Progenitor cell of endocrine pancreas (in vitro differentiated cells): ENCODE results near the gene ATP2B2. TPM values are rescaled to one million over a fixed set of nuclear protein-coding genes. Genes with fewer than 3 reads are reported as not detected.

Experiments used
- DNase-seq: peaks from one replicate; pipeline ENCODE4 v3.0.0; 2021; ENCODE audit warnings: low spot score; ENCODE audit not compliant: unreplicated experiment
- H3K27ac Mint-ChIP-seq: 2 replicates; pipeline ENCODE4 v1.8.0; 2021; ENCODE audit warnings: mild to moderate bottlenecking, moderate library complexity, mixed read lengths
- H3K27me3 Mint-ChIP-seq: 2 replicates; pipeline ENCODE4 v1.8.0; 2021; ENCODE audit warnings: mixed read lengths
- H3K36me3 Mint-ChIP-seq: 2 replicates; pipeline ENCODE4 v1.8.0; 2022; ENCODE audit warnings: mixed read lengths; ENCODE audit not compliant: insufficient read depth
- H3K4me1 Mint-ChIP-seq: 2 replicates; pipeline ENCODE4 v1.8.0; 2021; ENCODE audit warnings: low read depth, mixed read lengths
- H3K4me3 Mint-ChIP-seq: 2 replicates; pipeline ENCODE4 v1.8.0; 2021; ENCODE audit warnings: low read depth, mild to moderate bottlenecking, moderate library complexity, mixed read lengths
- H3K9me3 Mint-ChIP-seq: 2 replicates; pipeline ENCODE4 v1.8.0; 2021; ENCODE audit warnings: low read depth, mixed read lengths
- total RNA-seq: library from RNA; stranded (reverse); gene quantifications from 2 replicates; pipeline ENCODE4 v1.2.1, GENCODE V29; 2021
- TF ChIP-seq, protein P1 (sequence below): fragments of 200-600 bp; sonication (generic); IDR thresholded peaks from one replicate; pipeline ENCODE4 v1.5.0; 2021; ENCODE audit warnings: antibody characterized with exemption, mild to moderate bottlenecking; ENCODE audit not compliant: unreplicated experiment

The ATP2B2 gene
- total RNA-seq, 1 donor from 2014 or later, result 0.07 TPM

DNA sequence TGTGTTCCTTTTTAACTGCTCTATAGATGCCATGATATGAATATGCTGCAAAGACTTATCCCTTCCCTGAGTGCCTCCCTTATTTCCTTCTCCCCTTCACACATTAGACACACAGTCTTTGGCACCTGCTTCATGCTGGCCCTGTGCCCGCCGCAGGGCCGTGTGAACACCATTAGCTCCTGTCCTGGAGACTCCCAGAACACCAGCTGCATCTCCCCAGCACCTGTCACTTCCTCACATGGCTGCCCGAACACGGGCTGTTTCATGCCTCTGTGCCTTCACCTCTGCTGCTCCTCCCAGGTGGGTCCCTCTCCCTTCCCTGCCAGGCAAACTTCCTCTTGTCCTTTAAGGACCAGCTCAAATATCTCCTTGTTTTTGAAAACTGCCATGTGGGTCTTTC lies 144.0 kb downstream of the ATP2B2 start:
- Mint-ChIP-seq H3K4me1 (no peaks in the 10 kb centered on the region), H3K9me3 (peaks cover 2% of the 10 kb centered on the region), H3K27me3 (peaks cover 5% of the 10 kb centered on the region), H3K27ac (no peak overlapping the region), H3K36me3 (no peaks in the 10 kb centered on the region), H3K4me3 (no peak overlapping the region)
- TF ChIP-seq, protein P1, sequence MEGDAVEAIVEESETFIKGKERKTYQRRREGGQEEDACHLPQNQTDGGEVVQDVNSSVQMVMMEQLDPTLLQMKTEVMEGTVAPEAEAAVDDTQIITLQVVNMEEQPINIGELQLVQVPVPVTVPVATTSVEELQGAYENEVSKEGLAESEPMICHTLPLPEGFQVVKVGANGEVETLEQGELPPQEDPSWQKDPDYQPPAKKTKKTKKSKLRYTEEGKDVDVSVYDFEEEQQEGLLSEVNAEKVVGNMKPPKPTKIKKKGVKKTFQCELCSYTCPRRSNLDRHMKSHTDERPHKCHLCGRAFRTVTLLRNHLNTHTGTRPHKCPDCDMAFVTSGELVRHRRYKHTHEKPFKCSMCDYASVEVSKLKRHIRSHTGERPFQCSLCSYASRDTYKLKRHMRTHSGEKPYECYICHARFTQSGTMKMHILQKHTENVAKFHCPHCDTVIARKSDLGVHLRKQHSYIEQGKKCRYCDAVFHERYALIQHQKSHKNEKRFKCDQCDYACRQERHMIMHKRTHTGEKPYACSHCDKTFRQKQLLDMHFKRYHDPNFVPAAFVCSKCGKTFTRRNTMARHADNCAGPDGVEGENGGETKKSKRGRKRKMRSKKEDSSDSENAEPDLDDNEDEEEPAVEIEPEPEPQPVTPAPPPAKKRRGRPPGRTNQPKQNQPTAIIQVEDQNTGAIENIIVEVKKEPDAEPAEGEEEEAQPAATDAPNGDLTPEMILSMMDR, result no peak
- no peak for DNase-seq

DNA sequence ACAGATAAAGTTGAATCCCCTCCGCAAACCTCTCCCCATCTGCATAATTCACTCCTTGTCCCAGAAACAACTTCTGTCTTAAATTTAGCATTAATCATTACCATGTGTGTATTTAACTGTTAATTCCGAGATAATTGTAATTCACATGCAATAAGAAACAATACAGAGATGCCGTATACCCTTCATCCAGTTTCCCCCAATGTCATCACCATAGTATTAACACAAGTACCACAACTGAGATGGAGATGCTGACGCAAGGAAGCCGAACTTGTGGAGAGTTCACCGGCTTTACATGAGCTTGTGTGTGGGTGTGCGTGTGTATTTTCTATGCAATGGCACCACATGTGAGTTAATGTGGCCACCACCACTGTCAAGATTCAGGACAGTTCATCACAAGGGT lies 144.9 kb downstream of the ATP2B2 start:
- H3K4me1 Mint-ChIP-seq, result no peaks in the 10 kb centered on the region
- H3K4me3 Mint-ChIP-seq, result no peak overlapping the region
- TF ChIP-seq, protein P1, result no peak
- peaks cover 5% of the 10 kb centered on the region for H3K27me3 Mint-ChIP-seq
- H3K27ac Mint-ChIP-seq, result no peak overlapping the region
- no peak for DNase-seq
- H3K9me3 Mint-ChIP-seq, result peaks cover 2% of the 10 kb centered on the region
- H3K36me3 Mint-ChIP-seq, result no peaks in the 10 kb centered on the region

DNA sequence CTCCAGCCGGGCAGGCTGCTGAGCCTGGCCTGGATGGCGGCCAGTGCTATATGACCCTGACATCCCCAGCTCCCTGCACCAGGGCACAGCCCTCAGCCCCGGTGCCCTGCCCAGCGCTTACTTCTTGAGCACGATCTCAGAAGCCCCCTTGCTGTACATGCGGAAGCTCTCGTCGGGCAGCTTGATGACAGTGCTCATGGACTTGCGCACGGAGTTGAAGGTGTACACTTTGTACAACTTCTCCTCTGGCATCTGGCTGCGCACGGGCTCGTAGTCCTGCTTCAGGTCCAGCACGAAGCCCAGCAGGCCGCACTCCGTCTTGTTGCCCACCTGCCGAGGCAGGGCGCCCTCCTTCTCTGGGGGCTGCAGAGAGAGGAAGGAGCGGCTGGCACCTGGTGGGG lies 145.6 kb downstream of the ATP2B2 start:
- TF ChIP-seq, protein P1, result no peak
- Mint-ChIP-seq H3K4me1 (no peaks in the 10 kb centered on the region), H3K27ac (no peak overlapping the region), H3K27me3 (peaks cover 5% of the 10 kb centered on the region), H3K9me3 (peaks cover 2% of the 10 kb centered on the region), H3K4me3 (no peak overlapping the region), H3K36me3 (no peaks in the 10 kb centered on the region)
- DNase-seq, result no peak

- Mint-ChIP-seq H3K27me3 (peaks cover 11% of the 10 kb centered on the region), H3K36me3 (no peaks in the 10 kb centered on the region), H3K27ac (no peak overlapping the region), H3K4me3 (no peak overlapping the region), H3K9me3 (peaks cover 2% of the 10 kb centered on the region), H3K4me1 (no peaks in the 10 kb centered on the region)
- DNase-seq, result no peak
- TF ChIP-seq, protein P1, result no peak
Observed at GRCh38 chr3:10358309-10358980, 146.9 kb downstream of the ATP2B2 start.

DNA sequence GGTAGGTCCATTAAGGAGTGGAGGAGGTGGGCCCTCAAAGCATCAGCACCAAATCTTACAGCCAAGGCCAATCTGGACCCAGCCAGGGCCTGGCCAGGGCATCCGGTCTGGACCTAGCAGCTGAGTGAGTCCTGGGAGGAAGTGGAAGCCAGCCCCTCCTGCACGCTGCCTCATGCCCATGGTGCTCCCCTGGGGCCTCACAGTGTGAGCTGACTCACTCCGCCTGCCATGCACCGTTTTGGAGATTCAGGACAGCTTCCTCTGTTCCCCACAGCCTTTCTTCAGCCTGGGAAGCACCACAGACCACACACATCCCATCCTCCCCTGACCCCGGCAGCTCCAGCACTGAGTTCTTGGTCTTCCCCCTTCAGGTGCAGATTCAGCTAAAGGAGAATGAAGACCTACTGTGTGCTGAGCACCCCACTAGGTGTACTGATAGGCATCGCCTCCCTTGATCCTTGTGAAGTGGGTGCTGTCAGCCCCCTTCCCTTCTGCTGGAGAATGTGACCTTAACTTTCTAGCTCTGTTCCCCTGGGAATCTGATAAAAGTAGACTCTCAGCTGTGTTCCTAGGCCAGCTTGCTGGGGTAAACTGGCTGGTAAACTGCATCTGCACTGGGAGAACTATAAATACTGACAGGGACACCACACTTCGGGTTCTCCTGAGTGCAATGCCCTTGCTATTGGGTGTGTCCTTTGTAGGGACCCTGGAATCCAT lies 147.6 kb downstream of the ATP2B2 start:
- TF ChIP-seq, protein P1, result no peak
- no peak for DNase-seq
- Mint-ChIP-seq H3K4me3 (no peak overlapping the region), H3K36me3 (no peaks in the 10 kb centered on the region), H3K4me1 (no peaks in the 10 kb centered on the region), H3K27ac (no peak overlapping the region), H3K9me3 (peaks cover 2% of the 10 kb centered on the region), H3K27me3 (peaks cover 17% of the 10 kb centered on the region)
